H1 (cell line): ENCODE data around the gene SURF4. TPM values are rescaled to one million over a fixed set of nuclear protein-coding genes. Genes with fewer than 3 reads are reported as not detected.
"Not testable (repeated sequence)": the region's sequence is repeated elsewhere in the genome, so short reads cannot be mapped to it uniquely, and the experiment has no call there.

Experiments
- CTCF ChIA-PET: fragments of 300-600 bp; sonication (Branson Sonifier 250); formaldehyde crosslinking; loops from one replicate; lab custom pipeline; 2021; ENCODE audit not compliant: partially characterized antibody; lab: Charles Lee
- POLR2A ChIA-PET: fragments of 300-600 bp; sonication (Branson Sonifier 250); formaldehyde crosslinking; loops from one replicate; lab custom pipeline; 2021; ENCODE audit warnings: inconsistent platforms; ENCODE audit not compliant: partially characterized antibody; lab: Charles Lee
- DNase-seq, 2 experiments: peaks; one replicate each; pipeline versions ENCODE4 v3.0.0 to v3.0.0-alpha.2; 2010 to 2022; ENCODE audit warnings: low spot score in 2 of 2, low read depth in 1 of 2, mixed read lengths in 1 of 2
- FAIRE-seq: peaks from 2 replicates; lab custom pipeline; 2011; peaks lifted over from hg19 to GRCh38; lab: Jason Lieb, UNC
- H2AFZ ChIP-seq: 2 replicates; pipeline ENCODE4 v1.8.1; 2012; ENCODE audit warnings: low read length, inconsistent platforms
- H2AK5ac ChIP-seq: 2 replicates; pipeline ENCODE4 v1.6.1; 2013; ENCODE audit warnings: low read depth, low read length
- H2BK120ac ChIP-seq: replicated peaks from 2 replicates; pipeline ENCODE3; 2013; ENCODE audit warnings: low read depth, low read length, inconsistent platforms
- H2BK12ac ChIP-seq: 2 replicates; pipeline ENCODE4 v1.6.1; 2013; ENCODE audit warnings: low read depth, low read length
- H2BK15ac ChIP-seq: 2 replicates; pipeline ENCODE4 v1.6.1; 2013; ENCODE audit warnings: low read length
- H2BK20ac ChIP-seq: 2 replicates; pipeline ENCODE4 v1.6.1; 2013; ENCODE audit warnings: low read length
- H2BK5ac ChIP-seq: 2 replicates; pipeline ENCODE4 v1.6.1; 2013; ENCODE audit warnings: low read depth, low read length
- H3K14ac ChIP-seq: 2 replicates; pipeline ENCODE4 v1.6.1; 2013; ENCODE audit warnings: inconsistent platforms; ENCODE audit not compliant: insufficient read length
- H3K18ac ChIP-seq: 2 replicates; pipeline ENCODE4 v1.6.1; 2013; ENCODE audit warnings: low read length; ENCODE audit errors: extremely low read depth
- H3K23ac ChIP-seq: 2 replicates; pipeline ENCODE4 v1.6.1; 2013; ENCODE audit warnings: inconsistent platforms; ENCODE audit not compliant: insufficient read length
- H3K23me2 ChIP-seq: 2 replicates; pipeline ENCODE4 v1.6.1; 2013; ENCODE audit warnings: low read depth, low read length
- H3K27ac ChIP-seq: 2 replicates; pipeline ENCODE4 v1.6.1; 2011; ENCODE audit warnings: low read depth, low read length, inconsistent platforms
- H3K27me3 ChIP-seq, 4 experiments: replicated peaks in 1 of 4; 1 replicate in 1 of 4; 2 replicates in 3 of 4; pipeline versions ENCODE4 v1.6.1 to v1.8.1; 2011 to 2013; ENCODE audit warnings: low read length in 3 of 4, mild to moderate bottlenecking in 3 of 4, inconsistent platforms in 2 of 4, mixed read lengths in 2 of 4, moderate library complexity in 1 of 4; ENCODE audit not compliant: control insufficient read depth in 3 of 4, insufficient read depth in 3 of 4; ENCODE audit errors: extremely low read depth in 1 of 4
- H3K36me3 ChIP-seq, 4 experiments: 2 replicates each; pipeline versions ENCODE4 v1.6.1 to v1.8.1; 2011 to 2013; ENCODE audit warnings: mild to moderate bottlenecking in 4 of 4, low read length in 3 of 4, moderate library complexity in 2 of 4, control low read depth in 1 of 4, inconsistent platforms in 1 of 4; ENCODE audit not compliant: insufficient read depth in 4 of 4, control insufficient read depth in 2 of 4
- H3K4ac ChIP-seq: replicated peaks from 2 replicates; pipeline ENCODE3; 2013; ENCODE audit warnings: low read length, low read depth, mixed read lengths, inconsistent platforms; ENCODE audit not compliant: insufficient read length
- H3K4me1 ChIP-seq, 4 experiments: replicated peaks in 1 of 4; 1 replicate in 1 of 4; 2 replicates in 3 of 4; pipeline versions ENCODE4 v1.6.1 to v1.8.1; 2011 to 2013; ENCODE audit warnings: low read length in 3 of 4, inconsistent platforms in 2 of 4, mixed read lengths in 1 of 4; ENCODE audit not compliant: insufficient read depth in 4 of 4, control insufficient read depth in 3 of 4
- H3K4me2 ChIP-seq, 2 experiments: 2 replicates each; pipeline versions ENCODE4 v1.6.1 to v1.8.1; 2011 to 2013; ENCODE audit warnings: low read depth in 2 of 2, low read length in 2 of 2, control low read depth in 1 of 2, inconsistent platforms in 1 of 2, mild to moderate bottlenecking in 1 of 2; ENCODE audit not compliant: insufficient read depth in 1 of 2
- H3K4me3 ChIP-seq, 4 experiments: fragments of 200-600, 300-600 bp in 1 of 4; sonication (generic), shearing (Covaris generic), sonication (Bioruptor Twin) in 1 of 4; 2 replicates each; pipeline versions ENCODE4 v1.5.1 to v1.8.1; 2011 to 2016; ENCODE audit warnings: low read length in 4 of 4, low read depth in 3 of 4, control low read depth in 2 of 4, inconsistent platforms in 2 of 4, mild to moderate bottlenecking in 2 of 4, mixed read lengths in 1 of 4, moderate library complexity in 1 of 4; ENCODE audit not compliant: insufficient read depth in 2 of 4; ENCODE audit errors: extremely low read depth in 1 of 4
- H3K56ac ChIP-seq: replicated peaks from 2 replicates; pipeline ENCODE3; 2013; ENCODE audit warnings: low read depth, mild to moderate bottlenecking, mixed read lengths, low read length, inconsistent platforms; ENCODE audit not compliant: insufficient read length
- H3K79me1 ChIP-seq: 2 replicates; pipeline ENCODE4 v1.6.1; 2013; ENCODE audit warnings: low read depth, low read length, control low read depth
- H3K79me2 ChIP-seq, 2 experiments: 2 replicates each; pipeline versions ENCODE4 v1.6.1 to v1.8.1; 2012 to 2013; ENCODE audit warnings: low read length in 2 of 2, mild to moderate bottlenecking in 2 of 2, inconsistent platforms in 1 of 2; ENCODE audit not compliant: insufficient read depth in 2 of 2, control insufficient read depth in 1 of 2
- H3K9ac ChIP-seq, 4 experiments: replicated peaks in 1 of 4; 1 replicate in 1 of 4; 2 replicates in 3 of 4; pipeline versions ENCODE4 v1.6.1 to v1.8.1; 2011 to 2013; ENCODE audit warnings: low read depth in 3 of 4, low read length in 3 of 4, control low read depth in 2 of 4, mild to moderate bottlenecking in 2 of 4, moderate library complexity in 2 of 4, inconsistent platforms in 1 of 4; ENCODE audit errors: extremely low read depth in 1 of 4
- H3K9me3 ChIP-seq, 2 experiments: 2 replicates each; pipeline versions ENCODE4 v1.6.1 to v1.8.1; 2012 to 2013; ENCODE audit warnings: mild to moderate bottlenecking in 2 of 2, moderate library complexity in 2 of 2, control low read depth in 1 of 2, inconsistent platforms in 1 of 2, low read depth in 1 of 2, low read length in 1 of 2, mixed read lengths in 1 of 2; ENCODE audit not compliant: insufficient read depth in 2 of 2
- H4K20me1 ChIP-seq, 2 experiments: replicated peaks in 1 of 2; 2 replicates each; pipeline versions ENCODE3 to v1.8.1; 2011 to 2013; ENCODE audit warnings: inconsistent platforms in 2 of 2, low read length in 2 of 2, mild to moderate bottlenecking in 1 of 2; ENCODE audit not compliant: insufficient read depth in 2 of 2, control insufficient read depth in 1 of 2
- H4K5ac ChIP-seq: 2 replicates; pipeline ENCODE4 v1.6.1; 2013; ENCODE audit warnings: low read length, low read depth, mixed read lengths, inconsistent platforms; ENCODE audit not compliant: insufficient read length
- H4K8ac ChIP-seq: 2 replicates; pipeline ENCODE4 v1.8.0; 2013; ENCODE audit warnings: mild to moderate bottlenecking, moderate library complexity, low read length, inconsistent platforms; ENCODE audit not compliant: insufficient read depth; ENCODE audit errors: extremely low read depth
- H4K91ac ChIP-seq: replicated peaks from 2 replicates; pipeline ENCODE3; 2013; ENCODE audit warnings: low read length, mixed read lengths, inconsistent platforms; ENCODE audit not compliant: insufficient read length
- CREB1 ChIP-seq: IDR thresholded peaks from 2 replicates; pipeline ENCODE4 v1.6.1; 2012; ENCODE audit warnings: inconsistent platforms
- POLR2A ChIP-seq, 2 experiments: IDR thresholded peaks; 1 replicate in 1 of 2; 2 replicates in 1 of 2; pipeline ENCODE4 v1.6.1; 2011; ENCODE audit warnings: low read depth in 2 of 2, low read length in 2 of 2, mild to moderate bottlenecking in 2 of 2; ENCODE audit errors: control extremely low read depth in 1 of 2
- RAD21 ChIP-seq, 2 experiments: IDR thresholded peaks in 1 of 2; conservative IDR thresholded peaks in 1 of 2; 2 replicates each; pipeline ENCODE4 v1.6.1; 2011; ENCODE audit warnings: low read depth in 2 of 2, low read length in 2 of 2, improper control_type of control experiment in 1 of 2, inconsistent platforms in 1 of 2, mild to moderate bottlenecking in 1 of 2, moderate library complexity in 1 of 2
- WGBS, 2 experiments: shearing (Covaris generic) in 1 of 2; methylation state at CpG; one replicate each; pipeline versions ENCODE4 v1.1.6 to v1.1.7; 2013 to 2015; ENCODE audit warnings: low lambda C conversion rate in 2 of 2, mixed read lengths in 2 of 2, inconsistent platforms in 1 of 2, low coverage in 1 of 2, missing lambda C conversion rate in 1 of 2; ENCODE audit not compliant: insufficient replicate concordance in 2 of 2, insufficient coverage in 1 of 2, insufficient read length in 1 of 2; ENCODE audit errors: extremely low coverage in 1 of 2, missing lambda C conversion rate in 1 of 2; 5-methylcytosine and 5-hydroxymethylcytosine counted together
- polyA plus RNA-seq, 7 experiments: library from polyadenylated mRNA; depleted of rRNA in 3 of 7; stranded (reverse) in 5 of 7; unstranded in 2 of 7; fragments of >200 nt in 5 of 7; fragments of 200-250 nt in 2 of 7; gene quantifications; 1 replicate in 5 of 7; 2 replicates in 1 of 7; 4 replicates in 1 of 7; pipeline versions ENCODE4 v1.2.1 to v1.2.3, GENCODE V29; 2011 to 2013; ENCODE audit warnings: missing spikeins in 2 of 7, mixed read lengths in 2 of 7
- total RNA-seq: library from RNA; stranded (reverse); fragmentation: NEBNext Ultra II Directional; extraction: Animal tissue kit (Norgen Biotek cat#: 25700); gene quantifications from 2 replicates; pipeline ENCODE4 v1.2.1, GENCODE V29; 2021
- TF ChIP-seq, protein P1 (sequence below), 3 experiments: IDR thresholded peaks; 1 replicate in 2 of 3; 2 replicates in 1 of 3; pipeline versions ENCODE4 v1.5.1 to v1.6.1; 2011; ENCODE audit warnings: low read length in 3 of 3, mild to moderate bottlenecking in 3 of 3, inconsistent platforms in 2 of 3, low read depth in 1 of 3, moderate library complexity in 1 of 3; ENCODE audit not compliant: insufficient read depth in 1 of 3; ENCODE audit errors: control extremely low read depth in 1 of 3

The SURF4 gene
- total and polyA plus RNA-seq, 2 of the 8 experiments (the other 6 are each of a cell fraction or from before 2014, with no cell fraction given), result 176 to 182 TPM

DNA sequence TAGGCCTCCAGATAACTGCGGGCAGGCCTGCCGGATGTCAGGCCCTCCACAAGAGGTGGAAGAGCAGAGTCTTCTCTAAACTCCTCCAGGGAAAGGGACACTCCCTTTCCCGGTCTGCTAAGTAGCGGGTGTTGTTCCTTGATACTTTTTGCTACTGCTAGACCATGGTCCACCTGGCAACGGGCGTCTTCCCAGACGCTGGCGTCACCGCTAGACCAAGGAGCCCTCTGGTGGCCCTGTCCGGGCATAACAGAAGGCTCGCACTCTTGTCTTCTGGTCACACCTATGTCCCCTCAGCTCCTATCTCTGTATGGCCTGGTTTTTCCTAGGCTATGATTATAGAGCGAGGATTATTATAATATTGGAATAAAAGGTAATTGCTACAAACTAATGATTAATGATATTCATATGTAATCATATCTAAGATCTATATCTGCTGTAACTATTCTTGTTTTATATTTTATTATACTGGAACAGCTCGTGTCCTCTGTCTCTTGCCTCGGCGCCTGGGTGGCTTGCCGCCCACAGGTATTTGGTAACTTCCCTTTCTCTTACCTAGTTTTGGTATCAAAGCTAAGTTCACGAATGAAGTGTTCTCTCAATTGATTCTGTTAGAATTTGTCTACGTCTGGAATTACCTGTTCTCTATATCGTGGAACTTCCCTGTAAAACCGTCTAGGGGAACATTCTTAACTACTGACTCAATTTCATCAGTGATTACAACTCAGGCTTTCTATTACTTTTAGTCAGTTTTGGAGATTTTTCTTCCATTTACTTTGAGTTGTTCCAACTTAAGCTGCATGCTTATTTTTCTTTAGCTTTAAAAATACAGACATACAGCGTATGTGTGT lies 46.3 kb downstream of the SURF4 start:
- not testable (repeated sequence) for H2BK20ac ChIP-seq, H3K4me1 ChIP-seq, H3K9me3 ChIP-seq, H2BK15ac ChIP-seq, H3K4me3 ChIP-seq, H3K14ac ChIP-seq, H3K79me1 ChIP-seq, H3K56ac ChIP-seq, H3K27ac ChIP-seq, H3K27me3 ChIP-seq, H2BK12ac ChIP-seq, H4K8ac ChIP-seq, H2AFZ ChIP-seq, H2BK5ac ChIP-seq, H3K9ac ChIP-seq, H3K79me2 ChIP-seq, H3K23me2 ChIP-seq, DNase-seq, H2BK120ac ChIP-seq, H2AK5ac ChIP-seq, H3K18ac ChIP-seq, H4K91ac ChIP-seq, H3K23ac ChIP-seq, H4K5ac ChIP-seq, H3K4me2 ChIP-seq, FAIRE-seq, H3K4ac ChIP-seq
- H3K36me3 ChIP-seq, result peaks cover 20 to 42% (median 35%) of the 10 kb centered on the region in 4 experiments
- 57% methylated on average over 21 of the region's 21 CpGs; no CpG with 5 or more reads in 1 of the 2 experiments for WGBS, 2 experiments
- CTCF ChIA-PET, result interaction anchor here (0.7 to 7.0 kb wide), 23 partner anchors 9 to 413 kb away, joined by 3 to 123 read pairs (median 4); no protein-coding TSS in a partner anchor
- POLR2A ChIA-PET, result interaction anchor here (0.6 to 7.3 kb wide), 8 partner anchors 9 to 143 kb away, joined by 3 to 120 read pairs (median 6); partner anchors contain the start of genes MED22 and RPL7A
- H4K20me1 ChIP-seq, result peaks cover 4 to 16% of the 10 kb centered on the region in 2 experiments
- TF ChIP-seq, protein P1, sequence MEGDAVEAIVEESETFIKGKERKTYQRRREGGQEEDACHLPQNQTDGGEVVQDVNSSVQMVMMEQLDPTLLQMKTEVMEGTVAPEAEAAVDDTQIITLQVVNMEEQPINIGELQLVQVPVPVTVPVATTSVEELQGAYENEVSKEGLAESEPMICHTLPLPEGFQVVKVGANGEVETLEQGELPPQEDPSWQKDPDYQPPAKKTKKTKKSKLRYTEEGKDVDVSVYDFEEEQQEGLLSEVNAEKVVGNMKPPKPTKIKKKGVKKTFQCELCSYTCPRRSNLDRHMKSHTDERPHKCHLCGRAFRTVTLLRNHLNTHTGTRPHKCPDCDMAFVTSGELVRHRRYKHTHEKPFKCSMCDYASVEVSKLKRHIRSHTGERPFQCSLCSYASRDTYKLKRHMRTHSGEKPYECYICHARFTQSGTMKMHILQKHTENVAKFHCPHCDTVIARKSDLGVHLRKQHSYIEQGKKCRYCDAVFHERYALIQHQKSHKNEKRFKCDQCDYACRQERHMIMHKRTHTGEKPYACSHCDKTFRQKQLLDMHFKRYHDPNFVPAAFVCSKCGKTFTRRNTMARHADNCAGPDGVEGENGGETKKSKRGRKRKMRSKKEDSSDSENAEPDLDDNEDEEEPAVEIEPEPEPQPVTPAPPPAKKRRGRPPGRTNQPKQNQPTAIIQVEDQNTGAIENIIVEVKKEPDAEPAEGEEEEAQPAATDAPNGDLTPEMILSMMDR (IDR thresholded peaks at IDR 0.05; ENCODE audit: control extremely low read depth in 1 of 3, insufficient read depth in 1 of 3, low read depth in 1 of 3, low read length in 3 of 3), result peak; percentile 36 to 62 (median 60)
- peak; percentile 10; the same call in 1 of the 2 replicates for TF ChIP-seq CREB1
- peak; percentile 67 to 69 for TF ChIP-seq RAD21 (IDR thresholded peaks at IDR 0.05 in 1 of 2, conservative IDR thresholded peaks at IDR 0.05 in 1 of 2; ENCODE audit: low read depth in 2 of 2, low read length in 2 of 2)
- peak in 1 of 2 experiments; percentile 41; a peak in 2 of 3 replicates for TF ChIP-seq POLR2A (IDR thresholded peaks at IDR 0.05; ENCODE audit: control extremely low read depth in 1 of 2, low read depth in 2 of 2, low read length in 2 of 2)
